ENCODE data around the gene SGK1.
"Not testable (repeated sequence)": the region's sequence is repeated elsewhere in the genome, so short reads cannot be mapped to it uniquely, and the experiment has no call there.

Gene SGK1

DNA sequence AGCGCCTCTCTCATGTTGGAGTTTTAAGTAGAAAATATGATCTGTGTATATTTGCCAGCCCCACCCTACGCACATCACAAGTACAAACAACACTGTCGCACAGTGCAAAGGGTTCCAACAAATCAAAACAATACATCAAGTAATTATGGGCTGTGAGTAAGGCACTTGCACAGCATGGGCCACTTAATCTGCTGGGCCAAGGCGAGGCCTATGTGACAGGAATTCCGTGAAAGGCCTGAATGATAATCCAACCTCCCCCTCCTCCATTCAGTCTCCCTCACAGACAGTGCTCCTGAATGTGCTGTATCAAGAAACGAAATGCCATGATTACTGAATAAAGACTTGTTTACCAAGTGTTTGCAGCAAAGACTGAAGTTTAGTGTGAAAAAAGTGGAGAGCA, 135.4 kb downstream of the SGK1 start:
- no peak for DNase-seq

GRCh38 chr6:134181726-134182125, 136.2 kb downstream of the SGK1 start:
- DNase-seq, result not testable (repeated sequence)

GRCh38 chr6:134181251-134181650, 136.7 kb downstream of the SGK1 start:
- DNase-seq, result not testable (repeated sequence)

DNA sequence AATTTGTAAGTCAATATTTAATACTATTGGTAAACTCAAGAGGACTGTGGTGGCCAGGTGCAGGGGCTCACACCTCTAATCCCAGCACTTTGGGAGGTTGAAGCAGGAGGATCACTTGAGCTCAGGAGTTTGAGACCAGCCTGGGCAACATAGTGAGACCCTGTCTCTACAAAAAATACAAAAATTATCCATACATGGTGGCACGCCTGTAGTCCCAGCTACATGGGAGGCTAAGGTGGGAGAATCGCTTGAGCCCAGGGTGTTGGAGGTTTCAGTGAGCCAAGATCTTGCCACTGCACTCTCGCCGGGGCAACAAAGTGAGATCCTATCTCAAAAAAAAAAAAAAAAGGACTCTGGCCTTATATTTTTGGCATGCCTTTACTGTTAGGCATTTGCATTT, 137.4 kb downstream of the SGK1 start:
- DNase-seq, result not testable (repeated sequence)

GRCh38 chr6:134178161-134179044, 139.5 kb downstream of the SGK1 start:
- DNase-seq, result peak; percentile 87

DNA sequence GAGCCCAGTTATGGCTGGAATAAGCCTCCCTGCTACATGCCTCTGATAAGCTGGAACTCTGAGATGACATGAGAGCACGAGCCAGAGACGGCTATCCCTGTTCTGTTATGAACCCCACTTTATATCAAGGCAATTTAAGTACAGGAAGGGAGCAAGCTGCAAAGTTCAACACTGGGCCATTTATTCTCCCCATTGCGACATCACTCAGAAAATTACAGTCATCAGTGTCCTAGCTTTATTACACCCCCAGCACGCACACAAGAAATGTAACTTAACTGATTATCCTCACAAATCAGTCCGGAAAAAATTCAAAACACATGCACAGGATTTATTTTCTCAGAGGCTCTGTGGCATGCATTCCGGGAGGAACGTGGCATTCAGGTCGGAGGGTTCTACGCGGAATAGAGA, 140.2 kb downstream of the SGK1 start:
- DNase-seq, result peak; percentile 63 to 75

DNA sequence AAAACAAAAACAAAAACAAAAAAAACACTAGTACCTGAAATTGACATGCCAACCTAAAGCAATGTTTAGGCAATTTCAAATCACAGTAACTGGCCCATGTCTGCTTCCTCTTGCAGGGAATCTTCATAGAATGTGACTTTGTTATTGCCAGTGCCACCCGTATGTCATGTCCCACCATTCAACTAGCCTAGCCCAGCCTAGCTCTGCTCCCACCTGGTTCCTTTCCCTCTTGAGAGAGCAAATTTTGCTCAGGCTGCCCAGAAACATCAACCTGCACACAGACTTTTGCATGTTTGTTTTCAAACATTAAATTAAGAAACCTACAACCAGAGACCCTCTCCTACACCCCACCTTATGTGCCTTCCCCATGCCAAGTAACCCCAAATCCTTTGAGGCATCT, 140.7 kb downstream of the SGK1 start:
- DNase-seq, result no peak

DNA sequence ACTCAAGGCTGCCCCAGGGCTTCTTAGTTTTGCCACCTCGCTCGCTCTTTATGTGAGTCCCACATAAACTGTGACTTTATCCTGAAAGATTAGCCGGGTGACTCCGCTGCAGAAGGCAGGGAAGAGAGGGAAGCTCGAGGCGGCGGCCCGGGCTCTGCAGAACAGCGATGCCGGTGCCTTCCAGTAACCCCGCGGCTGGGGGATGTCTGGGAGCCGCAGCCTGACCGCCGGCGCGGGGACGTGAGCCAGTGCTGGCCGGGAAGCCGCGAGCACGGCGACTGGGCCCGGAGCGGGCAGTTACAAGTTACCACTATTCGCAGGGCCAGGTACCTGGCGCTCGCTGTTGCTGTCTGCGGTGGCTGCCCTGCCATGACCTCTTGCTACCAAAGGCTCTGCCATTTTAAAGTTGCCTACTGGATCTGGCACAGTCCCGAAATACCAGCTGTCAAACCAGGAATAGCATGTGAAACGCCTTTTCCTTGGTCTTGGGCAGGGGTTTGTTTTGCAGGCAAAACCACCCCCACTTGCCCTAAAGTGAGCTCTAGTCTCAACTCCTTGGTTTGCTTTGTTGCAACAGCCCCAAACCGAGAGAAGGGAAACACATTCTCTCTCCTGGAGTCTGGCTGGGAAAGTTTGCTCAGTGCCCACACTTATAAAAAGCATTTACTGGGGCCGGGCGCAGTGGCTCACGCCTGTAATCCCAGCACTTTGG, 141.5 kb downstream of the SGK1 start:
- DNase-seq, result no peak

DNA sequence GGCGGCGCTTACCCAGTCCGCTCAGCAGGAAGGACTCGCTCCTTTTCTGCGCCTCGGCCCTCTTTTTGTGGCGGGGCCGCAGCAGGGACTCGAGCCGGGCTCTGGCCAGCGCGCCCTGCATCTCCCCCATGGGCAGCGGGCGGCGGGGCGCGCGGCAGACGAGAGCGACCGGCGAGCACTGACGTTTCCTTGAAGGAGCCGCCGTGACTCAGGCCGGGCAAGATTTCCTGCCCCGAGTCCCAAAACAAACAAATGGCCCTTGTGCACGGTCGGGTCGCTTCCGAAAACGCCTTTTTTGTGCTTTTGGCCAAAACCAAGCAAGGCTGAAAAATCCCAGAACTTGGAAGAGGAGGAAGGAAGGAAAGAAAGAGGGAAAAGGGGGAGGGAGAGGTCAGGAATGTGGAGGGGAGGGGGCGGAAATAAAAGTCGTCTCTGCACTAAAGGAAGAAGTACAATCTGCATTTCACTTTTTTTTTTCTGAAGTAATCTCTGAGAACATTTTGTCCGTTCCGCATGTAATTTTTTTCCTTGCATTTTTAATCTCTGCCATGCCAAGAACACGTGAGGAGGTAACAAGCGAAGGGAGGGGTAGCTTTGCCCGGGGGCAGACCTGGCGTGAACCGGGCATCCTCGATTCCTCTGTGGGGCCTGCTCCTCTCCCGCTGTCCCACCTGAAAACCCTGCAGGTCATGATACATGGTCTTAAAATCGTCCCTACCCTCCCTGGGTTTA, 142.2 kb downstream of the SGK1 start:
- DNase-seq, result peak; percentile 18 to 27

GRCh38 chr6:134174672-134175531, 143.0 kb downstream of the SGK1 start:
- DNase-seq, result peak; percentile 83 to 85

DNA sequence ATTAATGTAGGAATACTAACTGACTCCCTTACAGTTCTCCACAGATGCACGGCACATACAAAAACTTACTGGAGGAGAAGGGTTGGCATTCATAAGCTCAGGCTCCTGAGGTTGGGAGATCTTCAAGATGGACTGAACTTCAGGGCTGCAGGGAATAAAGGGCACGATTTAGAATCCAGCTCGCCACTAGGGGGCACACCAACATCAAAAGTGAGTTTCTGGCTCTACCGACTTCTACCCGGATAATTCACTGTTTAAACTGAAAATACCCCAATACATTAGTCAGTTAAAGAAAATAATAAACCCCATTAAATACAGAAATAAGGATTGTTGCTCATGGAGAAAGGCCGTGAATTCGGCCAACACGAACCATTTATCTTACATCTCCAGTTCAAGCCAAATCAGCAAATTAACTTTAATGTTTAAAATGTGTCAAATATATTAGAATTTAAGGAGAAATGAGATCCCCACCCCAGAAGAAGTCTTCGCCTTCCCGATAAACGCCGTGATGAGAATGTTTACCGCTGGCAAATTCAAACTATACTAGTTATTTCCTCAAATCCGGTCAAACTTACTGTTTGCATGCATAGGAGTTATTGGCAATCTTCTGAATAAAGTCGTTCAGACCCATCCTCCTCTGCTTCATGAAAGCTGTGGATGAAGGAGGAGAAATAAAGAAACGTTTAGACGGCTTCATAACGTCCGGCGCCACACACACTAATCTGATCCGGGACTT, 143.8 kb downstream of the SGK1 start:
- DNase-seq, result peak; percentile 82 to 84

DNA sequence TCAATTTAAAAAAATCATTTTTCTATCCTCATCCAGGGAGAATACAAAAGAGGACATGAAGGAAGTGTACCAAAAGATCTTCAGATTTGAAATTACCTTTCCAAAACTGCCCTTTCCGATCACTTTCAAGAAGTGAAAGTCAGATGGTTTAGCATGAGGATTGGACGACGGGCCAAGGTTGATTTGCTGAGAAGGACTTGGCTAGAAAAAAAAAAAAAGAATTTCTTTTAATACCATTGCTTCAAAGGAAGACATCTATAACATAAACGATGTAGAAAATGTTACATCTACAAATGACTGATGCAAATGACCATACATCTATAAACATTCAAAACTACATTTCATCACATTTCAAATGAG, 144.6 kb downstream of the SGK1 start:
- no peak for DNase-seq

GRCh38 chr6:134172706-134173365, 145.1 kb downstream of the SGK1 start:
- DNase-seq, result no peak

- no peak for DNase-seq
Observed at GRCh38 chr6:134172020-134172705, 145.7 kb downstream of the SGK1 start.

DNA sequence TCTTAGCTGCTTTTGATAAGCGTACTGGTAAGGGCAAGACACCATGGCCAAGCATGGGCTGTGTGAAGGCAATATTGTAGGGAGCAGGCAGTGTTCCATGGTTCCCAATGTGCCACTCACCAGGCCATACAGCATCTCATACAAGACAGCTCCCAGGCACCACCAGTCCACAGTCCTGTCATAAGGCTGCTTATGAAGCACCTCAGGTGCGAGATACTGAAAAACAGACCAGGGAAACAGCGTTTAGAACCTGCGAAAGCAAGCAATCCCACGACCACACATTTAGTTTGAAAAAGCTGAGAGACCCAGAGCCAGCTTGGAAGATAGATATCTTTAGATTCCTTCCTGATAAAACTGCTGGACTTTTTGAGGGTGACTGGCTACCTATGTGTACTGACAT, 146.4 kb downstream of the SGK1 start:
- no peak for DNase-seq

DNA sequence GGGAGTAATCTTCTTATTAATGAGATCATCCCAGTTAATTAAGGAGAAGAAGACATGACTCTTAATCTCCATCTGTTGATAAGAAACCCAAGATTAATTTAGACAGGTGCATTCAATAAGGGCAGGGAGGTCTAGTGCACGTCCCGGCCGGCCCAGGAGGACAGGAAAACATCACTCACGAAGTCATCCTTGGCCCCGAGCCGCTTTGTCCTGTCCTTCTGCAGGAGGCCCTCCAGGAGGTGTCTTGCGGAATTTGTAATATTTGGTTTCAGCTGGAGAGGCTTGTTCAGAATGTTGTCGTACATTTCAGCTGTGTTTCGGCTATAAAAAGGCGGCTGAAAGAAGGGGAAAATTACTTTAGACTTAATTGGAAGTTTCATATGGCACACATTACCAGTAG, 147.1 kb downstream of the SGK1 start:
- DNase-seq, result no peak

DNA sequence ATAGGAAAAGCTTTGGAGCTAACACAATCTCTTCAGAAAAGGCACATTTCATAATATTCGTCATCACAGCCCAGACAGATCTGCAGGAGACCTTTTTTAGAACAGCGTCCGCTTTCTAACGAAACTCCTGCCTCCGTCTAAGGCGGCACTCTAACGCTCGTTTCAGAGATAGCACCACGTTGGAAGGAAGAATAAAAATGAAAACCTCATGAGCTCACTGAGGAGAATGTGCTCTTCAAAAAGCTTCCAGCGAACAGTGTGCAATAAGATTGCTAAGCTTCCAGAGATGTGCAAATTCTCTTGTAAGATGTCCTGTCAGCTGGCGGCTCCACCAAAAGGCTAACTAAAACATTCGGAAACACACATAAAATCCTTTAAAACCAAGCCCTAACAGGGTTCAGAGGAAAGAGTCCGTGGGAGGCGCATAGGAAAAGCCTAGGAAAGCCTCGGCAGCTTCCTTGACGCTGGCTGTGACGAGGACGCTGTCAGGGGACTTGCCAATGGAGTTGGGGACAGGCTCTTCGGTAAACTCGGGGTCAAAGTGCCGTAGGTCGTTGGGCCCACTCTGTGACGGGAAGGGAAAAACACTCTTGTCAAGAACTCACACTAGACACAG, 147.9 kb downstream of the SGK1 start:
- no peak for DNase-seq

DNA sequence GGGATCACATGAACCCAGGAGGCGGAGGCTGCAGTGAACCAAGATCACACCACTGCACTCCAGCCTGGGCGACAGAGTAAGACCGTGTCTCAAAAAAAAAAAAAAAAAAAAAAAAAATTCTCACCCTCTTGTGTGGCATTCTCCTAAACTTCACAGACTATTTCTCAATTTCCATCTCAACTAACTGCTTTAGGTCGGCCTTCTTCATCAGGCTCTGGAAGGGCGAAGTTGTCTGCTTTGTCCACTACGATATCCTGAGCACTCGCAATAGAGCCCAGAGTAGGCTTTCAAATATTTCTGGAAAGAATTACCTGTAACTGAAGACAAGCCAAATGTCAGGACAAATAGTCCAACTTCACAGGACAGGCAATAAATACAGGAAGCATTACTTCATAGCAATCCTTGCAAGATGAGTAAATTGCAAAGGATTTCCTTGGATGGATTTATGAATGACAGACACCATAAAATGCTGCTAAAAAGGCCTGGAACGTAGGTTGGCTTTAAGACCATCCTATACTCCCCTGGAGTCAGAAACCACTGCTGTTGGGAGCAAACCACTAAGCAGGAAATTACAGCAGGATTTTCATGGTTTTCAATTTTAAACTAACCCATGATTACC, 149.2 kb downstream of the SGK1 start:
- DNase-seq, result no peak

GRCh38 chr6:134166511-134167261, 151.2 kb downstream of the SGK1 start:
- DNase-seq, result no peak

Data from AML-193 (cell line).